Middle frontal gyrus (tissue), 1 donor: Measurements from ENCODE around the gene HES1.
"Not testable (repeated sequence)": the region's sequence is repeated elsewhere in the genome, so short reads cannot be mapped to it uniquely, and the experiment has no call there.

Source experiments
- DNase-seq: peaks from one replicate; pipeline ENCODE4 v3.0.0-alpha.2; 2015; ENCODE audit warnings: low spot score; ENCODE audit errors: extremely low spot score

Gene HES1

DNA sequence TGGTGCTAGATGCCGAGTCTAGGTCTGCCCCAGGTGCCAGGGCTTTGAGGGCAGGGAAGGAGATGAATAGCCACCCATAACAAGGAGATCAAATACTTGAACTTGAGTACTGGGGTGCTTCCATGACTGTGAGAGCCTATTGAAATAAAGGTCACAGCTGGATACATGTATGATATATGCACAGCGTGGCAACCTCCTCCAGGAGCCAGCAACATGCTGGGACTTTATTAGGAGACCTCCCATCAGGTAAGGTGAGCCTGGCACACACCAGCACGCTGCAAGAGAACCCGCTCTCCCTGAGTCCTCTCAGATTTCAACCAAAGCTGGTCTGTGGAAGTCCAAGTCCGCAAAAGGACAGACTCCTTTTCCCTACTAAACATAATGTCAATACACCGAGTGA is 10.5 kb upstream of the HES1 start:
- no peak for DNase-seq

DNA sequence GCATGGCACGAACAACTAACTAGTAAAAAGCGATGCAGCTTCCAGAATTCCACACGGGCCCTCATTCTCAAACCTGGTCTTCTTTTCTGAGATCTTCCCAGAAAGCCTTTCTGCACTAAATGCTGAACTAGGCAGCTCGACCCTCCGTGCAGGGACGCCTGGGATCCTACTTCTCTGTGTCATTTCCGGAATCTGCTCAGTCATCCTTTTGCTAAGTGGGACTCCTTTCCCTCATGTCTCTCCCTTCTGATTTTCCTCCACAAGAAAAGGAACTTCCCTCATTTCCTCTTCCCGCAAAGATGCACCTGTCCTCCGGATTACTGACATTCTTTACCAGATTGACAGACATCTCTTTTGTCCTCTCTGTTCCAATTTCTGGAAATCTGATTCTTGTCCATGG is 9.2 kb upstream of the HES1 start:
- DNase-seq: no peak

DNA sequence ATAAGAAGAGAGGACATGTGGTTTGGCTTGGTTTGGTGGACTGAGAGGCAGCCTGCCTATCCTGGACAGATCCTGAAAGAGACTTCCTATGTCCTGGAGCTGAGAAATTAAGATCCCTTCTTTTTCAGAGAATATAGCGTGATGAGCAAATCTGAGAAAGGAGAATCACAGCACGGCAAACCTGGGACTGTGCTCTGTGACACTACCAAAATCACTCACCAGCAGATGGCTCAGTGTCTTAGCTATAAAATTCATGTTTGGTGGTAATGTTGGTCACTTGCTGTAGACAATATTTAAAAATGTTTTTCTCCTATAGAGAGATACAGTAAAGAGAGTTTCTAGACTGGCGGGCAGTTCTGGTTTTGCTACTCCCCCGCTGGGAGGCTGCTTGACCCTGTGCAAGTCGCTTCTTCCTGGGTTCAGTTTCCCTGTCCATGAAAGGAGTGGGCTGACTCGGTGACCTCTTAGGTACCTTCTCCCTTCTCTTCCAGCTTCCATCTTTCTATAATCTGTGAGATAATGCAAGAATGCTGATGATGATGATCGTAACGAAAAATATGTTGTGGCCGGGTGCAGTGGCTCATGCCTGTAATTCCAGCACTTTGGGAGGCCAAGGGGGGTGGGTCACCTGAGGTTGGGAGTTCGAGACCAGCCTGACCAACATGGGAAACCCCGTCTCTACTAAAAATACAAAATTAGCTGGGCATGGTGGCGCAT is 7.6 kb upstream of the HES1 start:
- DNase-seq: no peak

DNA sequence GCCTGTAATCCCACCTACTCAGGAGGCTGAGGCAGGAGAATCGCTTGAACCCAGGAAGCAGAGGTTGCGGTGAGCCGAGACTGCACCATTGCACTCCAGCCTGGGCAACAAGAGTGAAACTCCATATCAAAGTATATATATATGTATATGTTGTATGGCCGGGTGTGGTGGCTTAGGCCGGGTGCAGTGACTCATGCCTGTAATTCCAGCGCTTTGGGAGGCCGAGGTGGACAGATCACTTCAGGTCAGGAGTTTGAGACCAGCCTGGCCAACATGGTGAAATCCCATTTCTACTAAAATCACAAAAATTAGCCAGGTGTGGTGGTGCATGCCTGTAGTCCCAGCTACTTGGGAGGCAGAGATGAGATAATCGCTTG is 7.0 kb upstream of the HES1 start:
- DNase-seq: not testable (repeated sequence)

DNA sequence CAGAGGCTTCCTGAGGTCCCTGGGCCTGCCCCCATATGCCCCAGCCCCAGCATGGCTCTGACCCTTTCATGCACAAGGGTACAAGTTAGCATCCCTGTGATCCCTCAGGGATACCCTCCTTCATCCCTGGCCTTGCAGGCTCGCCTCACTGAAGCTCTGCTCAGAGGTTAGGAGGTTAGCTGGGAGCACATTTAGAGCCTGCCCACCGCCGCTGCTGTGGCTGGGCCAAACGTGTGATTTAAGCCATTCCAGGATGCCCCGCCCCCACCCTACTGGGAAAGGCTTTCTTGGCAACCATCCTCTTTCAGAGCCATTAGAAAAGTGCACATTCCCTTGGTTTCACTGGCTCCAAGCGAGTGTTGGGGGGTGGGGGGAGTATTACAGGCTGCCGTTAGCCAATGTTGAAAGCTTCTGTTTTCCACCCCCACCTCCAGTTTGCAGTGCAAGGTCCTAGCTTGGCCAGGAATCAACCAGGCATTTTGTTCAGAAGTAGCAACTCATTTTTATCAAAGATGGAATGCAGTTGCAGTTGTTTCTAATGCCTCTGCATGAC is 6.3 kb upstream of the HES1 start:
- DNase-seq: no peak

DNA sequence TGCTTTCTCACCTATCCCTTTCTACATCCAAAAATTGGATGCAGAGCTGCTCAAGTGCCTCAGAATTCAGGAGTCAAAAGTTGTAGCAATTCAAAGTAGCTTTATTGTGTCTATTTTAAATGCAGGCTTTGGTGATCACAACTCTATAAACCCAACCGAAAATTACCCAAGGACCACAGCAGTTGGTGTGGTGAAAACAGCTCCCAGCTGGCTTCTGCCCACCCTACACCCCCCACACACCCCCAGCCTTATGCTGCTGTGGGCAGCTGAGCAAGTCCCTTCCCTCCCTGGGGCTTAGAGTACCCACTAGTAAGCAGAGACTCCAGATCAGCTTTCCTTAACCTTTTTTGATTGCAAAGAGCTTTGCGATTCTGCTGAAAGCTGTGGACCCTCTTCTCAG is 5.8 kb upstream of the HES1 start:
- no peak for DNase-seq

DNA sequence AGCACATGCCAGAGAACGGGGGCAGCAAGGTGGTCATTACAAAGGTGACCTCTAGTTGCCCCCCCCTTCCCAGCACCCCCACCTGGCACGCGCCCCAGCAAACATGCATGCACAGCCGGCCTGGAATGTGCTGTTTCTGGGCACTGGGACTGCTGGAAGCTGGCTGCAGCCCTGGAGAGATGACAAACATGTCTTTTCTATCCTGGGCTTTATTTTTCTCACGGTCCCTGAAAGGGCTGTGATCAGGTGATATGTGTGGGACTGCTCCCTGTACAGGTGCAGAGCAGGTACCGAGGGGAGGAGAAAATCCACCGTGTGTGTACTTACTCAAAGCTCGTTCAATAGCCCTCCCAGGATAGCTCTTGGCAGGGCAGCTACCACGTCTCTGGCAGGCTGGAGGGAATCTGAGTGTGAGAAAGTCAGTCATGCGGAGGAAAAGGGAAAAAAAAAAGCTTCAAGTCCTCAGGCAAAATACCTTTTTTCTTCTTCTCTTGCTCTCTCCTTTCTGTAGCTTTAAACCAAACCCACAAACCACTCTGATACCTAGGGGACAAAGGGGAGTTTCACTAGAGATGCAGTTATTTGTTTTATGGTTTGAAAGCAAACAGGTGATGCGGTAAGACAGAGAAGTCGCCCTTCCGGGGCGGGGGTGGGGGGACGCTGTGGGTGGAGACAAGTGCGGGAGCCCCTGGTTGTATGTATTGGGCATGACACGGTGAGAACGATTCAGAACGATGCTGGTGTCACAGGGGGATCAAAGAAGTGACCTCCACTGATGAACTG is 5.0 kb upstream of the HES1 start:
- DNase-seq: no peak

DNA sequence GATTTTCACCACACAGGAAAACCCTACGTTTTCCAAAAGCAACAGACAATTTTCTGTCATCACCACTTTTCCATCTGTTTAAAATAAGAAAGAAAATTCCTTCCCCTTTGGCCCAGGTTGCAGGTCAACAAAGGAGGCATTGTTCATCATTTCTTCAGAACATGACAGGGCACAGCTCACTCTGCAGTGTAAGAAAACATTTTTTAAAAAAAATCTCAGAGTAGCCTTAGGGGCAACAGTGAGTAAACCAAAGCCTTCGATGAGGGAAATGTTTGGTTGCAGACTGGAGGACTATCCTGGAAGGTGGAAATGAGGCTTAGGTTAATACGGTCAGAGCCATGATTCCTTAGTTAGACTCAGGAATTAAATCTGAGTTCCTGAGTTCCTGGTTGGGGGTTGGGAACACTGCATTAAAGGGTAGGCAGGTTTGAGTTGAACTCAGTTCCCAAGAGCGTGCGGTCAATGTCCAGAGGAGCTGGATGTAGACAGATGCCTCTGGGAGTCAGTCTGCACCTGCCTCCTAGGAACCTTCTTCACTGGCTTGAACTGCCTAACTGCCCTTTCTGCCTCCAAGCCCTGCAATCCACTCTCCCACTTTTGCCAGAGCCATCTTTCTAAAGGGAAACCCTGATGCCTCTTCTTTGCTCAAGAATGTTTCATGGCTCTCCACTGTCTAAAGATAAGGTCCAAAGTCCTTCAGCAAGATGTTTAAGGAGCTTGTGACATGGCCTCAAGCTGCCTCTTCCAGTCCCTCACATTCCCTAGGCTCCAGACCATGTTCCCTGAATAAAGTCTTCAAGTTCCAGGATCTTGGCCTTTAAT is 3.3 kb upstream of the HES1 start:
- DNase-seq: no peak

GRCh38 chr3:194133661-194134230 is 2.2 kb upstream of the HES1 start:
- no peak for DNase-seq

GRCh38 chr3:194134231-194134756 is 1.7 kb upstream of the HES1 start:
- no peak for DNase-seq

GRCh38 chr3:194134757-194135515 is 1.0 kb upstream of the HES1 start:
- DNase-seq: peak; percentile 42

- no peak for DNase-seq
These were observed 487 bp upstream of the HES1 start for GRCh38 chr3:194135516-194135805.

GRCh38 chr3:194136519-194137007 is 615 bp downstream of the HES1 start:
- no peak for DNase-seq

DNA sequence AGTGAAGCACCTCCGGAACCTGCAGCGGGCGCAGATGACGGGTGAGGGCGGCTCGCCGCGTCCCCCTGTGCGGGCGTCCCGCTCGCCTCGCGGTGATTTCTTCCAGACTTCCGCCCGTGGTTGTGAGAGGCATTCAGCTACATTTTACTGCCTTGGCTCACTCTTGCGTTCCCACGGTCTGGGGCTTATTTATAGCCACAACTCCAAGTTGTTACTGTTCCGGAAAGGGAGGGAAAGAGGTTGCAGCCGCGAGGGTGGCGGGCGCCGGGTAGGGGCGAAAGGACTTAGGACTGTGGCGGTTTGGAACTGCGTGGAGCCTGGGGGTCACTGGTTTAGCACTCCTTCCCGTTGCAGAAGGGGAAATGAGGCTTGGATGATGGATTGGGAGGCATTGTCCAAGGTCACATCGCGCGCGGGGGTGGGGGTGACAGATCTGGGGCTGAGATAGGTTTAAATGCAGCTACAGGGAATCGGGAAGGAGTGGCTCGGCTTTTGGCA is 1.1 kb downstream of the HES1 start:
- peak; percentile 23 for DNase-seq

- no peak for DNase-seq
These were observed 1.8 kb downstream of the HES1 start for GRCh38 chr3:194137506-194138474.

- no peak for DNase-seq
These were observed 2.8 kb downstream of the HES1 start for GRCh38 chr3:194138732-194139070.

GRCh38 chr3:194139071-194139813 is 3.3 kb downstream of the HES1 start:
- no peak for DNase-seq

DNA sequence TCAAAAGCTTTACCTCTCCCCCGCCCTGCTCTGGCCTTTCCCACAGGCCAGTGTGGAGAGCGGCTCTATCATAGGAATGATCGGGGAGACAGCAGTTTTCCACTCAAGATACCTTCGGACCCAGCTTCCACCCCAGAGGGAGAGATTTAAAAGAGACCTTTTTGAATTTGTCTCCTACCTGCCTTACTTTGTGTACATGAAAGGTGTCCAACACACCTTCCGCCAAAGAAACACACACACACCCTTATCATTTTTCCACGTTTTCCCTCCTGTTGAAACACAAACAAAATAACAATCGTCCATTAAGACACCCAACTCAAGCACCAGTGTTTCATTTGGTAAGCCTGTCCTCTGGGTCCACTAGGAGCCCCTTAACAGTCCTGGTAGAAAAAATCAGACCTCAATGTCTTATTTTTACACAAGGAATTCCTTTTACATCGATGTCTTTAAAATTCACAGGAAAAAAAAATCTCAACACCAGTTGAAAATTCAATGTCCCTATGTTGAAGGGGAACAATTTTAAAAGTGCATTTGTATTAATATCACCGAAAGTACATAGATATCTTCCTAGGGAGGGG is 4.0 kb downstream of the HES1 start:
- DNase-seq: no peak
